NCI-H146 treated with DMSO at 0.1 percent for 48 hours (cell line): Measurements from ENCODE around the gene MAP2K2.
"Not testable (repeated sequence)": the region's sequence is repeated elsewhere in the genome, so short reads cannot be mapped to it uniquely, and the experiment has no call there.

ENCODE experiments used
- DNase-seq: peaks from one replicate; lab custom pipeline; 2025; ENCODE audit not compliant: unreplicated experiment; lab: John Stamatoyannopoulos, UW

Gene MAP2K2

DNA sequence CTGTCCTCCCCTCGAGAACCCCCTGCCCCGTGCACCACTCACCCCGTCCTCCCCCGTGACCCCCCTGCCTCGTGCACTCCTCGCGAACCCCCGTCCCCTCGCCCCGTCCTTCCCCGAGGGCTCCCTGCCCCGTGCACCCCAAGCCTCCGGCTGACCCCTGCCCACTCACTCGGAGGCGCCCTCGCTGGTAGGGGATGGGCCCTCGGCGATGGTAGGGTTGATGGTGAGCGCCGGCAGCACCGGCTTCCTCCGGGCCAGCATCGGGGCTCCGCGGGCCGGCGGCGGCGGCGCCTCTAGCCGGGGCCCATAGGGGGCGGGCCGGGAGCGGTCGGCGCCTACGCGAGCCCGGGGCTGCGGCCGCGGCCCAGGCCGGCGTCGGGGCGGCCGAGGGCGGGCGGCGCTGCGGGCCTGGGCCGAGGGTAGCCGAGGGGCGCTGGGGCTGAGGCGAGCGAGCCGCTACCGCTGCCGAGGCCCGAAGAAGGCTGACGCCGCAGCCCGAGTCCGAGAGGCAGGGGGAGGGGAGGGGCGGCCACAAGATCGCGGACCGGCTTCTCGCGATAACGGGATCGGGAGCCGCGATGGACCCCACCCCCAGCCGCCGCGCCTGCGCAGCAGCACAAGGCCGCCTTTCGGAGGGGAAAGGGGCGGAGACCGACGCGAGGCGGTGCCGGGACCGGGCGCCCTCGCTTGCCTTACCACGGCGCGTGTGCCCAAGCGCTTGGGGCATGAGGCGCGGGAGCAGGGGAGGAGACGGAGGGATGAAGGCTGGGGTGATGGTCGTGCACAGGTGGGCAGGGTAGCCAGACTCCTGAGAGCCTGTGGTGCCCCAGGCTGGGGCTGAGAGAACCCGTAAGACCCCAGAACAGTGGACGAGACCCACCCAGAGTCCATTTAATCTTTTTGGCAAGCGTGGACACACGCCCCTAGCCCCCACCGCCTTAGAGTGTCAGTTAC lies at the start of gene MAP2K2:
TSS of gene MAP2K2 (minus strand) at position 508 of the 954 bp plus-strand sequence. CDS start at position 261, 247 bp downstream.
- peak; percentile 46 for DNase-seq

DNA sequence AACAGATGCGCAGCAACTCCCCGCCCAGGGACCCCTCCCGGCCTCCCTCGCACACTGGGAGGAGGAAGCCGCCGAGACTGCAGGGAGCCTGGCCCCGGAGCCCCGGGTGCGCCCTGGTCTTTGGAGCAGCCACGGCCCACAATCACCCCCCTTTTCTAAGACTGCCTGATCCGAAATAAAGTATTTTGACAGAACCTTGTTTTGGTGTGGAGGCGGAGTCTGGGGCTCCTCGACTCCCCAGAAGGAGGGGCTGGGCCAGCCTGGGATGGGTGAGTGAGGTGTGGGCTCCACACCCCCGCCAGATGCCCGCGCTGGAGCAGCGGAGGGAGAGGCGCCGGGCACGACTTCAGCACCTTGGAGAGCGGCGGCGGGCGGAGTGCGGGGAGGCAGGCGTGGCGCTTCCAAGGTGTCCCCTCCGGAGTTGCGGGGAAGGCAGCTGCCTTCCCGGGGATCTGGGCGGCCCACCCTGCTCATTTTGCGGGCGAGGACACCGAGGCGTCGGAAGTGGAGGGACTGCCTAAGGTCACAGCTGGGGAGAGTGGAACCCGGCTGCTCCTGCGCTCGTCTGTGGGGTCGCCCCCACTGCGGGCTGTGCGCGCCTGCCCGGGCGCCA lies 49.0 kb upstream of the MAP2K2 start:
- DNase-seq, result no peak

DNA sequence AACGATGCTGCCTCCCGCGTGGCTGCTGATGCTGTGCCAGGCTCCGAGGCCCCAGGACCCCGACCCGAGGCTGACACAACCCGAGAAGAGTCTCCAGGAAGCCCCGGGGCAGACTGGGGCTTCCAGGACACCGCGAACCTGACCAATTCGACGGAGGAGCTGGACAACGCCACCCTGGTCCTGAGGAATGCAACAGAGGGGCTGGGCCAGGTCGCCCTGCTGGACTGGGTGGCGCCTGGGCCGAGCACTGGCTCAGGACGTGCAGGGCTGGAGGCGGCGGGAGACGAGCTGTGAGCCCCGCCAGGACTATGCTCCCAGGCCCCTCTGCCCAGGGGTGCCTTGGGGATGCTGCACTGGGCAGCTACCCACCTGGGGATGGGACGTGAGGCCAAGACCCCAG lies 47.8 kb upstream of the MAP2K2 start:
- DNase-seq, result no peak

DNA sequence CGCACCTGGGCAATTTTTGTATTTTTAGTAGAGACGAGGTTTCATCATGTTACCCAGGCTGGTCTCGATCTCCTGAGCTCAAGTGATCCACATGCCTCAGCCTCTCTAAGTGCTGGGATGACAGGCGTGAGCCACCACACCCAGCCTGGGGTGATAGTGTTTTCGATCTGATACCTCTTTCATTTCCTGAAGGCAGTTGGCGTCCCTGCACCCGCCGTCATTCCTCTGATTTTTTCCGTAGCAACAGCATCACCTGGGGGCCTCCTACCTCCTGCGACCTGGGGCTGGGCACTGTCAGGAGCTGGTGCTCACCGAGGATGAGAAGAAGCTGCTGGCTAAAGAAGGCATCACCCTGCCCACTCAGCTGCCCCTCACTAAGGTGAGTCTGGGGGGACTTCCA lies 40.3 kb upstream of the MAP2K2 start:
- no peak for DNase-seq

DNA sequence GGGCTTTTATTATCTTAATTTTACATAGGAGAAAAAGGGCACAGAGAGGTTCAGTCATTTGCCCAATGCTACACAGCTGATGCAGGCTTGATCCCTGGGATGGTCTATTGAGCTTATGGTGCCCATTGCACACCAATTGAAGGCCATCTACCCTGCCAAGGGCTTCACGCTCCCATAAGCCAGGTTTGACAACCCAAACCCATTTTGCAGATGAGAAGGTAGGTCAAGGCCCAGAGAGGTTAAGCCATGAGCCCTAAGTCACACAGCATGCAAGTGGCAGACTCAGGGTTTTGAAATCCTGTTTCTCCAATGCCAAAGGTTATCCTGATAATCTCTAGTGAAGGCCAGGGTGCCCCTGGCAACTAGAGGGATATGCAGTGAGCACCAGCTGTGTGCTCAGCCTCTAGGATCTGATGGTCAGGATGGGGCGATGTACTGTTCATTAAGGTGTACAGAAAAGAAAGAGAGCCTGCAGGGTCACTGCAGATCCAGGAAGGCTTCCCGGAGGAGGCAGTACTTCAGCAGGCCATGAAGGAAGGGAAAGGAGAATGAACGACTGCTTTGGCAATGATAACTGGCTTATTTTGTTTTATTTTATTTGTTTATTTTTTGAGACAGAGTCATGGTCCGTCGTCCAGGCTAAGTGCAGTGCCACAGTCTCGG lies 37.6 kb upstream of the MAP2K2 start:
- DNase-seq, result no peak

DNA sequence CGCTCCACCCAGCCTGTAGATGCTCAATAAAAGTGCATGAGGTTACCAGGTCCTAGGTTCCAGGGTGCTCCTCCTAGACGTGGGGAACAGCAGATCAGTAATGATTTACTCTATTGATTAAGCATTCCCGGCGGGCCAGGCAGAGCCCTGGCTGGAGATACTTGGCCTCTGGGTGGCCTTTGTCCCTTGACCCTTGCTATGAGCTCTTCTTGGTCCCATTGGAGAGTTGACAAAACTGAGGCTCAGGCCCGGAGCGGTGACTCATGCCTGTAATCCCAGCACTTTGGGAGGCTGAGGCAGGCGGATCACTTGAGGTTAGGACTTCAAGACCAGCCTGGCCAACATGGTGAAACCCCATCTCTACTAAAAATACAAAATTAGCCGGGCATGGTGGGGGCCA lies 34.0 kb upstream of the MAP2K2 start:
- not testable (repeated sequence) for DNase-seq

DNA sequence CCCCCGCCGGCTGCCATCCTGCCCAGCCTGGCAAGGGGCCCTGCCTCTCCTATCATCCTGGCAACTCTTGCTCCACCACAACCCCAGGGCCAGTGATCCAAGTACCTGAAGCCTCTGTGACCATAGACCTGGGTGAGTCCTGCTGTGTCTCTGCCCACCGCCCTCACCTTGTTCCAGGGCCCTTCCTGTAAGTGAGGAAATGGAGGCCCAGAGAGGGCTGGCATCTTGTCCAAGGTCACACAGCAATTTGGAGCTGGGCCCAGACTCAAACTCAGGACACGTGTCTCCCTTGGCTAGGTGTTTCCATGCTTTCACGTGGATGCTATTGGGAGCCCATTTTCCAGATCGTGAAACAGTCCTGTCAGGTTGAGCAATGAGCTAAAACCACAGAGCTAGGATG lies 33.2 kb upstream of the MAP2K2 start:
- no peak for DNase-seq

DNA sequence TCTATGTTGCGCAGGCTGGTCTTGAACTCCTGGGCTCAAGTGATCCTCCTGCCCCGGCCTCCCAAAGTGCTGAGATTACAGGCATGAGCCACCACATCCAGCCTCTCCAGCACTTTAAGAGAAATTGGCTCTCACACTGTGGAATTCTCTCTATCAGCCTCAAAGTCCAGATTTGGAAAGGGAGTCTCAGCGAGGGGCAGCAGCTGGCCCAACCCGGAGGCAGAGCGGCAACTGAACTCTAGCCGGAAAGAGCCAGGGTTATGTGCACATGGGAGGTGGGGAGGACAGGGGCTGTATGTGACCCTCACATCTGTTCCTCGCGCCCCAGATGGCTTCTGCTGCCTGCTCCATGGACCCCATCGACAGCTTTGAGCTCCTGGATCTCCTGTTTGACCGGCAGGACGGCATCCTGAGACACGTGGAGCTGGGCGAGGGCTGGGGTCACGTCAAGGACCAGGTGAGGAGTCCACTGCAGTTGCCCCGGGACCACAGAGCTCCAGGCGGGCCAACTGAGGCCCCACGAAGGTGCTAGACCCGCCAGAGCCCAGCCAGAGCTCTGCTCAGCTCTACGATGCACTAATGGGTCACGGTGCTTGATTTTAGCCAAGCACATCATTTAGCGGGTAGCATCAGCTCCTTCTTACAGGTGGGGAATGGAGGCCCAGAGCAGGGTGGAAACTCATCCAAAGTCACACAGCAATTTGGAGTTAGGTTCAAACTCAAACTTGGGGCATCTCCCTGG lies 30.8 kb upstream of the MAP2K2 start:
- no peak for DNase-seq

DNA sequence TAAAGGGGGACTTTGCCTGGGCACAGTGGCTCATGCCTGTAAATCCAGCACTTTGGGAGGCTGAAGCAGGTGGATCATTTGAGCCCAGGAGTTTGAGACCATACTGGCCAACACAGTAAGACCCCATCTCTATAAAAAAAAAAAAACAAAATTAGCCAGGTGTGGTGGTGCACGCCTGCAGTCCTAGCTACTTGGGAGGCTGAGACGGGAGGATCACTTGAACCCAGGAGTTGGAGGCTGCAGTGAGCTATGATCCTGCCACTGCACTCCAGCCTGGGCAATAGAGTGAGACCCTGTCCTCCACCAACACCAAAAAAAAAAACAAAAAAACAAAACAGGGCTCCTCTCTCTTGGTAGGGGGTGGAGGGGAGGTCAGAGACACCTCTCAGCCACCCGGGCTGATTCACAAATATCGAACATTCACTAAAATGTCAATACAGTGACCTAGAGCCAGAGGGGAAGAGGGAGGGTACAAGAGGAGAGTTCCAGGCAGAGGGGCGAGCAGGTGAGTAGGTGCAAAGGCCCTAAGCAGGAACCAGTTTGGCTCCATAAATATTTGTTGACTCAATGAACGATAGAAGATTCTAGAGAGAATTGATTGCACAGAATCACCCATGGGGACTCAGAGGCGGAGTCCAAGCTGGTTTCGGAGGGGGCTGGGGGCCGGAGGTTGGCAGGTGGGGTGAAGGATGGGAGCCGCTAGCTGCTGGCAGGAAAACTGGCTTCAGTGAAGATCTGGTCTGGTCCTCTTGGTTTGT lies 28.5 kb upstream of the MAP2K2 start:
- DNase-seq, result no peak

DNA sequence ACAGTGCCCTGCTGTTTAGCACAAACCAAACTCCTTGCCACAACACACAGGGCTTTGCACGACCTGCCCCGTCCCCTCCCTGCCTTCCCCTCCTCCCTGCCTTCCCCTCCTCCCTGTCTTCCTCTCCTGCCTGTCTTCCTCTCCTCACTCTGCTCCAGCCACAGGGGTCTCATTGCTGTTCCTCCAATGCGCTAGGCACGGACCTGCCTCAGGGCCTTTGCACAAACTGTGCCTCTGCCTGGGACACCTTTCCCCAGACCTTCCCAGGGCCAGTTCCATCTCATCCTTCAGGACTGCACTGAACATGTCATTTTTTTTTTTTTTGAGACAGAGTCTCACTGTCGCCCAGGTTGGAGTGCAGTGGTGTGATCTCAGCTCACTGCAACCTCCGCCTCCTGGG lies 27.7 kb upstream of the MAP2K2 start:
- DNase-seq, result no peak

DNA sequence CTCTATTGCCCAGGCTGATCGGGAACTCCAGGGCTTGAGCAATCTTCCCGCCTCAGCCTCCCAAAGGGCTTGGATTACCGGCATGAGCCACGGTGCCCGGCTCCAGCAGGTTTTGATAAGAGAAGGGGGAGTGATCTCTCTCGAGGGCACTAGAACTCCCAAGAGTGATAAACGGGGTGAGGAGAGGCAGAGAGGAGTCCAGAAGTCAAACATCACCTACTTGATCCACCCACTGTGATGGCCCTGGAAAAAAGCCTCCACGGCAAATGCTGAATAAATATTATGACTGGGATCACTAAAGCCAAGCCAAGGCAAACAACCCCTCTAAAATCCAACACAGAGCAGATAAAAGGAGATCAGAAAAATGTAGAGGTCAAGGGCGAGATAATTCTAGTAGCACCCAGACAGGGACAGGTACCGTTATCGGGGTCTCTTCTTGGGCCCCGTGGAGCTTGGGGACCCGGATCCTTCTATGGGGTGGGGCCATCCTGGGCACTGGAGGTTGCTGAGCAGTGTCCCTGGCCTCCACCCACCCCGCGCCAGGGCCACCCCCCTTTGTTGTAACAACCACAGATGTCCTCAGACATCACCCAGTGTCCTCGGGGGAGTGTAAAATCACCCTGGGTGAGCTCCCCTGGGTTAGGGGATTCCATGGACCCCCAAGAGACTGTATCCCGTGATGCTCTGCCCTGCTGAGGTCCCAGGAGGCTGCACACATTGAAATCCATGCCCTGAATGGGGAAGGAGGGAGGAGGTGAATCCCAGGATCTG lies 25.8 kb upstream of the MAP2K2 start:
- DNase-seq, result no peak

DNA sequence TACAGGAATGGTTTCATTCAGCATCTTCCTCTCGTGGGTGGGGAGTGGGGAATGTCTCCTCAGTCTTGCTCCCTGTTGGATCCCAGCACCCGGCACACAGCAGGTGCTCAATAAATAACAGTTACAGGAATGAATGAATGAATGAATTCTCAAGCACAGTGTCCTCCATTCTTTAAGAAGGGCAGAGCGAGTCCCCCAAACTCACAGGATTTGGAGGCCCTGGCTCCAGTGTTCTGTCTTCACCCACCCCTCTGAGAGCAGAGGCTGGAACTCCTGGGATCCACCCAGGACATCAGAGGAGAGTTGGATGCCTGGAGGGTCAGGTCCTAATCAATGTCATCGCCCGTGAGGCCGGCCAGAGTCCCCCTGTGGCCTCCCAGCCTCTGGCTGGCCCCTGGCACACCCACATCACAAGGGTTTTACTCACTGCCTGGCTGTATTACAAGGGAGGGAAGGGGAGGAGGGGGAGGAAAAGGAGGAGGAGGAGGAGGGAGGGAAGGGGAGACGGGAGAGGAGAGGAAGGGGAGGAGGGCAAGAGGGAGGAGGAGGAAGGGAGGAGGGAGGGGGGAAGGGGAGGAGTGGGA lies 20.8 kb upstream of the MAP2K2 start:
- DNase-seq, result no peak

DNA sequence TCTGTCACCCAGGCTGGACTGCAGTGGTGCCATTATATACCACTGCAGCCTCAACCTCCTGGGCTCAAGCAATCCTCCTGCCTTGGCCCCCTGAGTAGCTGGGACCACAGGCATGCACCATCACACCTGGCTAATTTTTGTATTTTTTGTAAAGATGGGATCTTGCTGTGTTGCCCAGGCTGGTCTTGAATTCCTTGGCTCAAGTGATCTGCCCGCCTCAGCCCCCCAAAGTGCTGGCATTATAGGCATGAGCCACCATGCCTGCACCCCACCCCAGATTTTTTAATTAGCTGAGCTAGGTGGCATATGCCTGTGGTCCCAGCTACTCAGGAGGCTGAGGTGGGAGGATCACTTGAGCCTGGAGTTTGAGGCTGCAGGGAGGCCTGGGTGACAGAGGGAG lies 19.0 kb upstream of the MAP2K2 start:
- DNase-seq, result not testable (repeated sequence)

DNA sequence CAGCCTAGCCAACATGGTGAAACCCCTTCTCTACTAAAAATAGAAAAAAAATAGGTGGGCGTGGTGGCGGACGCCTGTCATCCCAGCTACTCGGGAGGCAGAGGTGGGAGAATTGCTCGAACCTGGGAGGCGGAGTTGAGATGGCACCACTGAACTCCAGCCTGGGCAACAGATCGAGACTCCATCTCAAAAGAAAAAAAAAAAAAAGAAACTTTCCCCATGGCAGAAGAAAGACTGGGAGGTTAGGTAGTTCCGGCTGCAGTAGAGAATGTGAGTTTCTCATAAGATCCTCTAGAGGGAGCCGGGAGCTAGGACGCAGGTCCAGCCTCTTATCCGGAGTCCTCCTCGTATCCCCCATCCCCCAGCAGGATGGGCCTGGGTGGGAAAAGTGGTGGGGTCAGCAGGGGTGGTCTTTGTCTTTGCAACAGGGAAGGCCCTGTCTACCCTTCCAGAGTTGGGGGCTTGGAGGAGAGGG lies 16.4 kb upstream of the MAP2K2 start:
- peak; percentile 49 for DNase-seq

DNA sequence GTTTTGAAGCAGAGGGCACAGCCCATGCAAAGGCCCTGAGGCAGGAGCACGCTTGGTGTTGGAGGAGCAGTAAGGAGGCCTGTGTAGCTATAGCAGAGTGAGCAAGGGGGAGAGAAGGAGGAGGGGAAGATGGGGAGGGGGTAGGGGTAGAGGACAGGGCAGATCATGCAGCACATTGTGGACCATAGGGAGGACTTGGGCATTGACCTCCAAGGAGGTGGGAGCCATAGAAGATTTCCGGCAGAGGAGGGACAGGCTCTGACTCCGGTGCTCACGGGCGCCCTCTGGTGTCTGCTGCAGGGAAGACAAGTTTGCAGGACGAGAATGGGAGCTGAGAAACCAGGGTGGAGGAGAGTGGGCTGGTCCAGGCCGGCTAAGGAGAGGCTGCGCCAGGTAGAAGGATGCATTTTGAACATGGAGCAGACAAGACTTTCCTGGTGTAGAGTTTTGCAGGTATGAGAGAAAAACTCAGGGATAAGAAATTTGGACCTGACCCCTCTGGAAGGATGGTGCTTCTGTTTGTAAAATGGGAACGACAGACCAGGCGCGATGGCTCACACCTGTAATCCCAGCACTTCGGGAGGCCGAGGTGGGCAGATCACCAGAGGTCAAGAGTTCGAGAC lies 15.8 kb upstream of the MAP2K2 start:
- DNase-seq, result no peak

DNA sequence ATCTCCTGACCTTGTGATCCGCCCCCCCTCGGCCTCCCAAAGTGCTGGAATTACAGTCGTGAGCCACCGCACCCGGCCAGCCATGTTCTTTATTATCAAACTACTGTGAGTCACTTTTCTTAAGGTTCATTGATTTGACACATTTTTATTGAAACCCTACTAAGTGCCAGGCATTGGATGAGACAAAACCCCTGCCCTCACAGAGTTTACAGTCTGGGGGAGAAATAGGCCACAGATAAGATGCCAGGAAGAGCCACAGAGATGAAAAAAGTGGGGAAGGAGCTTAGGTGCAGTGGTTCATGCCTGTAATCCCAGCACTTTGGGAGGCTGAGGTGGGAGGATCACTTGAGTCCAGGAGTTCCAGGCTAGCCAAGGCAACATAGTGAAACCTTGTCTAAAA lies 14.5 kb upstream of the MAP2K2 start:
- DNase-seq, result no peak

DNA sequence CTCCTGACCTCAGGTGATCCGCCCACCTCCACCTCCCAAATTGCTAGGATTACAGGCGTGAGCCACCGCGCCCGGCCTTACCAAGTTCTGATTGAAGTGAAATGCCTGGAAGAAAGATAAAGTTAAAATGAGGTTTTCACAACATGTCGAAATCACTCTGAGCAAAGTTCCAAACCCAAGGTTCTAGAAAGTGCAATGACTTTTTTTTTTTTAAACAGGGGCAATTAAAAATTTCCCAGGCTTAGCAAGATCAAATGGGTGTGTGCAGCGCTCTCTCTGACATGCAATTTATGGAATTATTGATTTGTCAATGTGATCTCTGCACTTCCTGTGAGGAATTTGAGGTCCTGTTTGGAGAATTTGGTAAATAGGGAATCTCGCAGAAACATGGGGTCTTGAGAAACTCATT lies 12.8 kb upstream of the MAP2K2 start:
- no peak for DNase-seq

DNA sequence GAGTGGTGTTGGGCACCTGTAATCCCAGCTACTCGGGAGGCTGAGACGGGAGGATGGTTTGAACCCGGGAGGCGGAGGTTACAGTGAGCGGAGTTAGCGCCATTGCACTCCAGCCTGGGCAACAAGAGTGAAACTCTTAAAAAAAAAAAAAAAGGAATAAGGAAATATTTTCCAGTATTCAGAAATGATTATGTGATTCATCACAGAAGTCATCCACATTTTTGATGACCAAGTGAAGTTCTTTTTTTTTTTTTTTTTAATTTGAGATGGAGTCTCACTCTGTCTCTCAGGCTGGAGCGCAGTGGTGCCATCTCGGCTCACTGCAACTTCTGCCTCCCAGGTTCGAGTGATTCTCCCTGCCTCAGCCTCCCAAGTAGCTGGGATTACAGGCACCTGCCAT lies 11.5 kb upstream of the MAP2K2 start:
- not testable (repeated sequence) for DNase-seq

DNA sequence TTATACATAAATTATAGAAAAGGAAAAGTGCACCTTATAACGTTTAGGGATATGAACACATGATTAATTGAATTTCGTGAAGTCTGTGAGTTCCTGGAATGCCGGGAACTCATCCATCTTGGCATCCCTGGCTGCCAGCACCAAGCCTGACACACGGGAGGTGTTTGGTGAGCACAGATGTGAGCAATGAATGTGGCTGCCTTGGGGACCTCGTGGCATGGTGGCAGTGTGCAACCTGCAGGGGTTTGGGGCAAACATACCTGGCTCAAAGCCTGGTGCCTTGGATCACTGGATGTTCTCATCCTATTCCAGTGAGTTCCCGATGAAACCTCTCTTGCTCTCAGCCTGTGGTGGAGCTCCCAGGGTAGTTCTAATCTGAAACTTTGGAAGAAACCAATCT lies 10.4 kb upstream of the MAP2K2 start:
- DNase-seq, result no peak
